GM12872 (cell line): ENCODE data around the gene DMD.

Experiments used
- TF ChIP-seq, protein P1 (sequence below): IDR thresholded peaks from 3 replicates; pipeline ENCODE4 v1.5.1; 2011; ENCODE audit warnings: low read depth, mild to moderate bottlenecking, low read length, moderate library complexity; ENCODE audit not compliant: insufficient read depth

DMD gene

DNA sequence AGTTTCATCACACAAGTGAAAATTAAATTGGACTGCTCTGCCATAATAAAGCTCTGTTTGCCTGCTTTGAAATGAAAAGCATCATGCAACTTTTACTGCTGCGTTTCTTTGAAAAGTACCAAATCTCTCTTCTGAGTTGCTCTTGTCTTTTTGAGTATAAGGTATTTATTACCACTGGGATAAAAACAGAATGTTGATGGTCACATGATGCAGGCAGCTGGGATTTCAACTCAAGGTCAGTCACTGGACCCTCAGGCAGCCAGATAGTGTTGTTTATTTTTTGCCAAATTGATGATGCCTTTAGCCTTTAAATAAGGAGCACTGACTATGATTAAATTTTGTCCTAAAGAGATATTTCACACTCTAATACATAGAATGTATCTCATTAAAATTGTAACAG lies 32.7 kb downstream of the DMD start:
- TF ChIP-seq, protein P1, sequence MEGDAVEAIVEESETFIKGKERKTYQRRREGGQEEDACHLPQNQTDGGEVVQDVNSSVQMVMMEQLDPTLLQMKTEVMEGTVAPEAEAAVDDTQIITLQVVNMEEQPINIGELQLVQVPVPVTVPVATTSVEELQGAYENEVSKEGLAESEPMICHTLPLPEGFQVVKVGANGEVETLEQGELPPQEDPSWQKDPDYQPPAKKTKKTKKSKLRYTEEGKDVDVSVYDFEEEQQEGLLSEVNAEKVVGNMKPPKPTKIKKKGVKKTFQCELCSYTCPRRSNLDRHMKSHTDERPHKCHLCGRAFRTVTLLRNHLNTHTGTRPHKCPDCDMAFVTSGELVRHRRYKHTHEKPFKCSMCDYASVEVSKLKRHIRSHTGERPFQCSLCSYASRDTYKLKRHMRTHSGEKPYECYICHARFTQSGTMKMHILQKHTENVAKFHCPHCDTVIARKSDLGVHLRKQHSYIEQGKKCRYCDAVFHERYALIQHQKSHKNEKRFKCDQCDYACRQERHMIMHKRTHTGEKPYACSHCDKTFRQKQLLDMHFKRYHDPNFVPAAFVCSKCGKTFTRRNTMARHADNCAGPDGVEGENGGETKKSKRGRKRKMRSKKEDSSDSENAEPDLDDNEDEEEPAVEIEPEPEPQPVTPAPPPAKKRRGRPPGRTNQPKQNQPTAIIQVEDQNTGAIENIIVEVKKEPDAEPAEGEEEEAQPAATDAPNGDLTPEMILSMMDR, result no peak

GRCh38 chrX:33178218-33178617 lies 33.1 kb downstream of the DMD start:
- TF ChIP-seq, protein P1, result no peak

- TF ChIP-seq, protein P1, result no peak
Observed at GRCh38 chrX:33175201-33175600, 36.1 kb downstream of the DMD start.

DNA sequence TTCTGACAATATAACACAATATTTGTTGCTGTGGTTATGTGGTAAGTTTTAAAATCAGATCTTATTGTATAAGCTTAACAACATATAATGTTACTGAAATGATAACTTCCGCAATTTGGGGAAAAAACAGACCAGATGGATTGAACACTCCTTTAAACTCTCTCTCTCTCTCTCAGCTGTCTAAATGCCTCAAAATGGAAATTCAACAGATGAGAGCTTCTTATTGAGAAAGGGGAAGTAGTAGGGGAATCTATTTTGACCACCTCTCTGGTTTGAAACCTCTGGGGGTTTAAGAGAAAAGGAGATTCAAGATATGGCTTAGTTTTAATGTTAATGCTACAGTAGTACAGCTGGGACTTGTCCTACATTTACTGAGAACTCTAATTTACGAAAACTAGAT lies 40.3 kb downstream of the DMD start:
- TF ChIP-seq, protein P1, result no peak

GRCh38 chrX:33161829-33162228 lies 49.5 kb downstream of the DMD start:
- TF ChIP-seq, protein P1, result no peak

- TF ChIP-seq, protein P1, result no peak
Observed at GRCh38 chrX:33160273-33160672, 51.1 kb downstream of the DMD start.

DNA sequence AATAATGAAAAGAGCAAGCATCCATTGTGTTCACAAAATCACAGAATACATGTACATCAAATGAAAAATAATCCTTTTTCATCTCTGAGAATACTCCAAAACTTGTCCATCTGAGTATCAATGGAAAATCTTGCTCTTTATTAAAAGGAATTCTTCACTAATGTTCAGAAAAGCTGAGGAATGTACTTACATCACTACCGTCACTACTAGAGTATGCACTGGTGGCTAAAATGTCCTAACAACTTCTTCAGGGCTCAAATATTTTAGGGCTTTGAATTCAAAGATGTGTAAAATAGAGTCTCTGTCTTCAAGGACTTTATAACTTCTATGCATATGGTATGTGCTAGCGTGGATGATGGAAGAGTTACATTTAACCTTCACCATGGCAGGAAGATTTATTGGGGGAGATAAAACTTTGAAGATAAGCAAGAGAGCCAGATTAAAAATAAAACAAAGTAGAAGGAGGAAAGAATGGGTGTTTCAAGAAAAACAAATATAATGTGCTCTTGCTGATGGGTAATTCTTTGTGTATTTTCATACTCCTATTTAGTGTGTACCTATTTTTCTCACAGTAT lies 55.1 kb downstream of the DMD start:
- TF ChIP-seq, protein P1, result no peak

GRCh38 chrX:33149580-33149979 lies 61.8 kb downstream of the DMD start:
- TF ChIP-seq, protein P1, result no peak
